ENCODE results near the gene SUCLG2. TPM values are rescaled to one million over a fixed set of nuclear protein-coding genes. Genes with fewer than 3 reads are reported as not detected.

Gene SUCLG2
- total RNA-seq, 1 donor from 2014 or later: 47.4 TPM

DNA sequence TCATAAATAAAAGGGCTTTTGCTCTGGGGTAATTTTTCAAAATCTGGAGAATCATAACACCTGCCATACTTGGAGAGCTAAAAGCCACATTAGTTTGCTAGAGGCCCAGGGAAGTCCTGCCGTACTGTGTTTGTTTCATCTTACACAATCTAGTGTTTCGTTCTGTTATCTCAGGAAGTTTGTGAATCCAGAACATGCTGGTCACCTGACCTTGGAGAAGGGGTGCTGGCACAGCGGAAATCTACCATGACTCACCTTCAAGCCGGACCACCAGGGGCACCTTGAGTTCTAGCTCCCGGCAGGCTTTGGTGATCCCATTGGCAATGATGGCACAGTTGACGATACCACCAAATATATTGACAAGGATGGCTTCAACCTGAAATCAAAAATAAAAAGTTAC is 253.9 kb downstream of the SUCLG2 start:
- DNase-seq (ENCODE audit: low read depth): no peak

DNA sequence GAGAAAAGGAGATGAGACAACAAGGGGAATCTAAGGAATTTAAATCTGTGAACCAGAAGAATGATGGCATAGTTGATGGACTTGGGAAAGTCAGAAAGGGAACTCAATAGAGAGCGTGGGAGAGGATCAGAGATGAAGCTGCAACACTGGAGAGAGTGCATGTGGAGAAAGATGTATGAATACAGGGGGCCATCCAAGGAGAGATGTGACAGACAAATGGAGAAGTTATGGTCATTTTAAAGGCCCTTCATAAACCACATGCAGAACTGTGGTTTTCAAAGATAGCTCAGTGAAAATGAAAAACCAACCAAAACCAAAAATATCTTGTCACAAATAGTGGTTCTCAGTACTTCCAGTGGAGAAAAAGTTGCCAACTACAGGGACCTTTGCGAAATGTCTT is 265.2 kb downstream of the SUCLG2 start:
- peak; percentile 24 for DNase-seq (ENCODE audit: low read depth)

DNA sequence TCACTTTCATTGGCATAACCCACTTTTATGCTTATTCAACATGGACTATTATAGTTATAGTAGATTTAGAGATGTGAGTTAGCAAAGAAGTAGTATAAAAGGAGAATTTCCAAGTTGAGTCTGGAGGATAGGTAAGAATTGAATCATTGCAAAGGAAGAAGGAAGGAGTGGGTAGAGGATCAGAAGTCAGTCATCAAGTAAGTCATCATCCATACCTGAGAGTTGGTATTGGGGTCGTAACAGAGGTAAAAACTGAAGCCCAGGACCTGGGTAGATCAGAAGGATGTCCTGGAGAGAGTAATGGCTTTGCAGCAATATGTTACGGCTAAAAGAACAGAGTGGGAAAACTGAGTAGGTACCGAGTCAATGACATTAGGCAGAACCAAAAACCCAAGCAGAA is 265.7 kb downstream of the SUCLG2 start:
- DNase-seq (ENCODE audit: low read depth): no peak

DNA sequence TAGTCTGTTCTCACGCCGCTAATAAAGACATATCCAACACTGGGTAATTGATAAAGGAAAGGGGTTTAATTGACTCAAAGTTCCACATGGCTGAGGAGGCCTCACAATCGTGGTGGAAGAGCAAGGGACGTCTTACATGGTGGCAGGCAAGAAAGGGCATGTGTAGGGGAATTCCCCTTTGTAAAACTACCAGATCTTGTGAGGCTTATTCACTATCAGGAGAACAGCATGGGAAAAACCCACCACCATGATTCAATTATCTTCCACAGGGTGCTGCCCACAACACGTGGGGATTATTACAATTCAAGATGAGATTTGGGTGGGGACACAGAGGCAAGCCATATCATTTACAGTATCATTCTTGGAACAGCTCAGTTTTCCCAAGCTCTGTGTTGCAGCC is 268.0 kb downstream of the SUCLG2 start:
- no peak for DNase-seq (ENCODE audit: low read depth)

DNA sequence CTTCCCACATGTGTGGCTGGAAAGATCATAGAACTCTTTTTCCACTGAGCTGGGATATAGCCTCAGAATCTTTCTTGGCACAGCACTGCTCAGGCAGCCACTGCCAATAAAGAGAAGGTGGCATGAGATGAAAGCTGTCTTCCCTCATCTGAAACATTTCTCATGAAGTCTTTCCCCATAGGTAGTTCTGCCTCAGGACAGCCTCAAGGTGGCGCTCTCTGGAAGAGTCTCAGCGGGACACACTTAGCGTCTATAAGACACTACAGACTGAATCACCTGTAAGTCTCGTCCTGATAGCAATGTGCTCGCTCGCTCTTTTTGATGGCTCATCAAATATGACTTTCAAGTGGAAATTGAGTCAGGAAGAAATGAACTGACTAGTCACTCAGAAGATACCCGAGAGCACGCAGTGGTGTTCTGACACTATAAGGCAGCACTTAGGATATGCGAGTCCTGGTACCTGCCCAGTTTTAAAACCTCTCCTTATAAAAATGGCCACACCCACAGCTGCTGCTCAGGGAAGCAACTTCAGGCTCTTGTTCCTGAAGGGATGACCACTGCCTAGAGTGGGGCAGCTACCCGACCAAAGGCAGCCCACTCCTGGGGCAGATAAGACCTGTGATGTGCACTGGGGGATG is 269.5 kb downstream of the SUCLG2 start:
- DNase-seq (ENCODE audit: low read depth): no peak

DNA sequence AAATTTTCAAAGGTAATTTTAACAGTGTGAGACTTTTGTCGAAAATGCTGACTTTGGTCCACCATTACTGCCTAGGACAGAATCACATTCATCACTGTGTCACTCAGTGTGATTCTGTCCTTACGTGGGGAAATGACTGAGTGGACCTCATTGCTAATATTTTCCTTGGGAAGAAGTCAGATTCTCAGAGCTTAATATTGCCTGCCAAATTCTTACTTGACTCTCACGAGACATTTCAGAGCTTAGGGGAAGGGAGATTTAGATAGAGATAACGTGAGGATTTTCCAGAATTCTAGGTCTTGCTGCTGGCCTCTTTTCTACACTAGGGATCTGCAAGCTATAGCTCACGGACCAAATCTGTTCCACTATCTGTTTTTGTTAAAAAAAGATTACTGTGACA is 270.4 kb downstream of the SUCLG2 start:
- no peak for DNase-seq (ENCODE audit: low read depth)

DNA sequence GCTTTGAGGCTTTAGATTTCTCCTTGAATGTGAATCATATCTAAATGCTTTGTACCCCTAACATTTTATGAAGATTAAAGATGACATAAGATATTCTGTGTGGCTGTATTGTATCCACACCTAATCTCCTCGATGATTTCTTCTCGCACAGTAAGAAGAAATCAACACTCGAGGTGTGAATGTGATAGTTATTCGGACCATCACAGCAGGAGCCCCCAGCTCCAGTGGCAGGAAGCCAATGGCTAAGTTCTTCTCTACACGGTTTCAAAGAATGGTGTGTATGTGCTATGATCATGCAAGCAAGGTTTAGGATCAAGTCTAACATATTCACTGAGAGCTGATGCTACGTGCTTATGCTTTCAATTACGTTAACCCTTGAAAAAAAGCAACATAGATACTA is 271.0 kb downstream of the SUCLG2 start:
- DNase-seq (ENCODE audit: low read depth): no peak

DNA sequence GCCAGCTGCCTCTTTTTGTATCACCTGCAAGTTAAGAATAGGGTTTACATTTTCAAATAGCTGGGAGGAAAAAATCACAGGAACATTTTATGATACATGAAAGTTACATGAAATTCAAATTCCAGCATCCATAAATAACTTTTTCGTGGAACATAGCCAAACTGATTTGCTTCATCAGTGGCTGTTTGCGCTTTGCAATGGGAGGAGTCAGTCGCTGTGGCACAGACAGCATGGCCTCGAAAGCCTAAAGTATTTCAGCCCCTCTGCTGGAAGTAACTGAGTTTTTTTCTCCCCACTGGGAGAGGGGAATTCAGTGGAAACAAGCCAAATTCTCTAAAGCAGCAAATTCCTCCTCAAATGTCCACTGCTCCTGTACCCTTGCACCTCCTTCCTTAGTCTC is 271.9 kb downstream of the SUCLG2 start:
- DNase-seq (ENCODE audit: low read depth): no peak

DNA sequence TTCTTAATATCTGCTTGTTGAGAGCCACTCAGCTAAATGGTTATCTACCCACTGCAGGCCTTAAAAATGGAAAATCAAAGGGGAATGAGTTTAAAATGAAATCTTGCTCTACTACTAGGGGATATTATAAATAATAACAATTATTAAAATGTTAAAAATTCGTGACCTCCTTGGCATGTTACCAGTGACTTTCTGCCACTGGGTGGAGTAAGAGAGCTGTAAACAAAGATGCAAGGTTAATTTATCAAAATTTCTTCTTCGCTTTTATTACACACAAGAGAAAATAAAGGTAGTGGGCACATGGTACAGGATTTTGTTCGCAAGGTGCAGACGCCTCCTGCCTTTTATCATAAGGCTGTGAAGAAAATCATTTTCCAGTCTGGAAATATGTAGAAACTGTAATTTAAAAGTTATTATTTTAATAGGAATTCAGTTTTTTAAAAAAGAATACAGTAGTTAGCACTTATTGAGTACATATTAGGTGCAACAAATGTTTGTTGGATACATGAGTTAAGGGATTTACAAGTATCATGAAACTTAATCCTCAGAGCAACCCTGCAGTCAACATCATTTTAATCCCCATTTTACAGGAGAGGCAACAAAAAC is 272.6 kb downstream of the SUCLG2 start:
- DNase-seq (ENCODE audit: low read depth): peak; percentile 60

DNA sequence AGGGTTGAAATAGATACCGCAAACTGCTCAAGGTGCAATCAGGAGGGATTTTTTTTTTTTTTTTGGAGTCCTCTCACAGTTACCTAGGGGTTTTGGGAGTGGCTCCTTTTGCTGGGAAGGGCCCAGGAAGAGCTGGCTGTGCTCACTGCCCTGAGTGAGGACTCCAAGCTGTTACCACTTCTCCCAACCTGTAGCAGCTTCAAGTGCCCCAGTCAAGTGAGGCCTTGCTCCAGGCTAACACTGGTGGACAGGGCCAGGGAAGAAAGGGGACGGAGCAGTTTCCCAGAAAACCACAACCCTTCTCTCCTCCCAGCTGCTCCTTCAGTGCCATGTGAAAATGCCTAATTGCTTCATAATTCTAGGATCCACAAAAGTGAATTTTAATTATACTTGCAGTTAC is 274.3 kb downstream of the SUCLG2 start:
- no peak for DNase-seq (ENCODE audit: low read depth)

DNA sequence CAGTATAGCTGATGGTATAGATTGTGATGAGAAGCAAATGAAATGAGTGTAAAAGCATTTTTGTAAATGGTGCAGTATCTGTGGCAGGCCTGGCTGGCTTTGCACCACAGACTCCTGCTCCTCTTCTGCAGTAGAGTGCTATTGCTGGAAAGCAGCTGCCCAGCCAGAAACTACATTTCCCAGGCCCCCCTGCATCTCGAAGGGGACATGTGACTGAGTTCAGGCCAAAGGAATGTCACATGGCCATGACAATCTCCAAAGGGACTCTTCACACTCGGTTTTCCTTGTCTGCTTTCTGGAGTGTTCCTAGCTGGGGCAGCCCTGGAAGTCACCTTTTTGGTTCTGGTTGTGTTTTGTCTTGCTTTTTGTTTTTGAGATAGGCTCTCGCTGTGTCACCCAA is 277.1 kb downstream of the SUCLG2 start:
- peak; percentile 23 for DNase-seq (ENCODE audit: low read depth)

DNA sequence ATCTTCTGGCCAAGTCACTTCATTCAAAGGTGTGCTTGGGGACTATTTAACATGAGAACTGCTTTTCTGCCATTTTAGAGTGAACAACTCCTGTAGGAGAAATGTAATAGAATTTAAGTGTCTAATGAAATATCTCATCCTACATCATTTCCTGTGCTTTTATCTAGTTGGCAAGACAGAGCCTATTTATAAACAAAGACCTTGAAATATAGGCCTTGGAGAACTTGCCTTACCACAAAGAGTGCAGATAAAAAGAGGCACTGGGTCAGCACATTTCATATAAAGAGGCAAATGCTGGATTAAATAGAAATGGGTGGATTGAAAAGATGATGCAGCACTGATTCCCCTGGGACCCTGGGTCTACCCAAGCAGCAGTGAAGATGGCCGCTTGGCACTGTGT is 278.0 kb downstream of the SUCLG2 start:
- no peak for DNase-seq (ENCODE audit: low read depth)

DNA sequence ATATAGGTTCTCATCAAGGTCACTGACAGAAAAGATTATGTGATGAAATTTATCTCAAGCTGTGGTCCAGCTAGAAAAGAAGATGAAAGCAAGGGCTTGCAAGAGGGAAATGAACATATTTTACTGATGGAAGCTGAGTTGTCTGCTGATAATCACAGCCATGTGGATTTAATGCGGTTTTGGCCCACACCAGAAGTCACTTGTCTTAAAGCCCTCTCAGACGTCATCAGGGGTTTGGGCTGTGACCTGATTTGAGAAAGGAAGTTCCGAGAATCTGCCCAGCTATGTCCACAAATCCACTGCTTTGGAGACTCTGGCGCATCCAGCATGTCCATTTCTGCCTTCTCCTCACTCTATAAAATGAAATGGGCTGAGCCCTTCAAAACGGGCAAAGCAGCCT is 278.4 kb downstream of the SUCLG2 start:
- DNase-seq (ENCODE audit: low read depth): no peak

DNA sequence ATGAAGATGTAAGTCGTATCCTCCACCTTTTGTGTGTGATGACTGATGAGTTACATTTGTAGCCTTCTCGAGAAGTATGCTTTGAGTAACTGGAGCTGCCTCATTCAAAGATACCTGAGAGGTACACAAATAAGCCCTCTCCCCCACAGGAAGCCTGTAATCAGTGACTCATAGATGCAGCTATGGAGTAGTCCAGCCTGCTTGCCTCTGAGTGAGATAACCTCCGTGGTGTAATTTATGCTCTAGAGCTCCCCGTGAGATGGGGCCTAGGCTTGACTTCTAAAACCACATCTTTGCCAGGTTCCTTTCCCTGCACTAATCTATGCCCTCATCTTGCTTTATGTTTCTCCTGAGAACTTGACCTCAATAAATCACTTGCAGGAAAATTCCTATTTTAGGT is 291.7 kb downstream of the SUCLG2 start:
- DNase-seq (ENCODE audit: low read depth): no peak

DNA sequence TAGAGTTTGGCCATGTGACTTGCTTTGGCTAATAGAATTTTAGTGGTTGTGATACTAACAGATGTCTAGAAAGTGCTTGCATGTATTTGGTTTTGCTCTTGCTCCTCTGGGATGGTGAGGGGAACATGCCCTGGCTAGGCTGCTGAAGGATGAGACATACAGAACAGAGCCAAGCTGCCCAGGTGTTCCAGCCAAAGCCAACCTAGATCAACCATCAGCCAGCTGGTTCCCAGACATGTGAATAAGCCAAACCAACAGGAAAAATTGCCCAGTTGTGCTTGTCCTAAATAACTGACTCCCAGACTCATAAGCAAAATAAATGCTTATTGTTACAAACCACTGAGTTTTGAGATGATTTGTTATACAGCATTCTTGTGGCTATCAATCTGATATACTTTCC is 292.6 kb downstream of the SUCLG2 start:
- no peak for DNase-seq (ENCODE audit: low read depth)

DNA sequence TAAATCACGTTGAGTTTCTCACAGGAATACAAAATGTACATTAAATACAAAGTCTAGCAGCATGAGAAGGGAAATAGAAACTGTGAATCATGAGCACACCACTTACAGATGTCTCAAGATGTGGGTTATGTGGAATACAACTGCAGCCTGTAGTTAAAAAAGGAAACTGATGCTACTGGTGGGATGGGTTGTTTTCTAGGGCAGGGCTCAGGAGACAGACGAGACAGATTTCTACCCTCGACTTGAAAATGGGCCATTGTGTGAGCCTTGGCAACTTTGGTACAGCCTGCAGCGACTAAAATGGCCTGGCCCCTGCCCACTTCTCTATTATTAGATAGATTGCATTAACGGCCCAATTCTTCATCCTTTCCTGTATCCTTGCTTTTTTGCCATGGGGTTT is 293.1 kb downstream of the SUCLG2 start:
- DNase-seq (ENCODE audit: low read depth): peak; percentile 54

DNA sequence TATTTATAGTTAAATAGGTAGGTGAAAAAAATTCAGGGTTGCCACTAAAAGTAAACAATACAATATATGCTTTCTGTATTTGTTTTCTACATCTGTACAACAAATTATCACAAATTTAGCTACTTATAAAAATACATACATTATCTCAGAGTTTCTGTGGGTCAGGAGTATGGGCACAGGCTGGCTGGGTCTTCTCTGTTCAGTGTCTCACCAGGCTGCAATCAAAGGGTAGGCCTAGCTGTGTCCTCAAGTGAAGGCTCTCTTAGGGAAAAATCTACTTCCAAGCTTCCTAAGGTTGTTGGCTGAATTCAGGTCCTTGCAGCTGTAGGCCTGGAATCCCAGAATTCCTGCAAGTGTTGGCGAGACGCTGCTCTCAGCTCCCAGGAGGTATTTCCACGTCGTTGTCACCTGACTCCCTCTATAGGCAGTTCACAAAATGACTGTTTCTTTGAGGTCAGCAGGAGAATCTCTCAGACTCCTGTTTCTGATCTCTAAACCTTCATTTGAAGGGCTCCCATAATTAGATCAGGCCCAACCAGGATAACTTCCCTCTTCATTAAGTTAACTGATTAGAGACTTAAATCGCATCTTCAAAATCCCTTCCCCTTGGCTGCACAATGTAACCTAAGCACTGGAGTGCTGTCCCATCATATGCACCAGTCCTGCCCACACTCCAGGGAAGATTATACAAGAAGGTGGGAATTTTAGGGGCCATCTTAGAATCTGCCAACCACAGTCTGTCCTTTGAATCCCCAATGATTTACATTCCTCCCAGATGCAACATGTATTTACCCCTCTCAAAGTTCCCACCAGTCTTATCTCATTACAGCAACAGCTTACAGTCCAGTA is 296.6 kb downstream of the SUCLG2 start:
- DNase-seq (ENCODE audit: low read depth): peak; percentile 22

DNA sequence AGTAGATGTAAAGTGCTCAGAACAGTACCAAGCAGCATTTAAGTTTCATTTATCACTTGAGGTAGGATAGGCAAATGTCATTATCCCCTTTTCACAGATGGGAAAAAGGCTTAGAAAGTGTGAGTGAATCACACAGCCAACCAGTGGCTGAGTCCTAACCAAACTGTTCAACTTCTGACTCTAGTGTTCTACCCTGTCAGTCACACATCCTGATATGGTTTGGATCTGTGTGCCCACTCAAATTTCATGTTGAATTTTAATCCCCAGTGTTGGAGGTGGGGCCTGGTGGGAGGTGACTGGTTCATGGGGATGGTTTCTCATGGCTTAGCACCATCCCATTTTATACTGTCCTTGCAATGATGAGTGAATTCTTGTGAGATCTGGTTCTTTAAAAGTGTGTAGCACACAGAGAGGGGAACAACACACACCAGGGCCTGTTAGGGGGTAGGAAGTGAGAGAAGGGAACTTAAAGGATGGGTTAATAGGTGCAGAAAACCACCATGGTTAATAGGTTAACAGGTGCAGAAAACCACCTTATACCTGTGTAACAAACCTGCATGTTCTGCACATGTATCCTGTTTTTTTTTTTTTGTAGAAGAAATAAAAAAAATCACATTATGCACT is 304.7 kb downstream of the SUCLG2 start:
- DNase-seq (ENCODE audit: low read depth): peak; percentile 68

DNA sequence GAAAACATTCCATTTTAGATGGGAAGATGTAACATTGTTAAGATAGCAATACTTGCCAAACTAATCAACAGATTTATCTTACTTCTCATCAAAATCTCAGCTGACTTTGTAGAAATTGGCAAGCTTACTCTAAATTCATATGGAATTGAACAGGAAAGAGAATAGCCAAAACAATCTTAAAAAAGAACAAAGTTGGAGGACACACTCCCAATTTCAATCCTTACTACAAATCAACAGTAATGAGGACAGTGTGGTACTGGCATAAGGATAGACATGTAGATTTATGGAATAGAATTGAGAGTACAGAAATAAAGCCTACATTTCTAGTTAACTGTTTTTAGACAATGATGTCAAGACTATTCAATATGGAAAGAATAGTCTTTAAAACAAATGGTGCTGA is 308.3 kb downstream of the SUCLG2 start:
- no peak for DNase-seq (ENCODE audit: low read depth)

DNA sequence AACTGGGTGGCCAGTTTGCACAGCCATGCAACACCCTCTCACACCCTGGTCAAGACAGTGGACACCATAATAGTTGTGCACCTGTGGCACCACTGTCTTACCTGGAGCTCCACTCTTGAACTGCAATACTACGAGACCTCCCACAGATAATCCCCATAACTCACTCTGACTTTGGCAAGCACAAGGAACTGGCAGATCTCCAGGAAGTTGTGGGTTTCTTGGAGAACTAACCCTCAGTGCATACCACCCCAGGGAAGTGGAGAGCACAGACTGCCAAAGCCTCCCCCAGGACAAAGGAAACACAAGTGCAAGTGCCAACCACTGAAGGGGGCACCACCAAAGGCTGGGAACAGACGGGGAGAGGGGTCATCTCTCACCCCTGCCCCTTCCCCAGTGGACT is 318.6 kb downstream of the SUCLG2 start:
- DNase-seq (ENCODE audit: low read depth): peak; percentile 52

DNA sequence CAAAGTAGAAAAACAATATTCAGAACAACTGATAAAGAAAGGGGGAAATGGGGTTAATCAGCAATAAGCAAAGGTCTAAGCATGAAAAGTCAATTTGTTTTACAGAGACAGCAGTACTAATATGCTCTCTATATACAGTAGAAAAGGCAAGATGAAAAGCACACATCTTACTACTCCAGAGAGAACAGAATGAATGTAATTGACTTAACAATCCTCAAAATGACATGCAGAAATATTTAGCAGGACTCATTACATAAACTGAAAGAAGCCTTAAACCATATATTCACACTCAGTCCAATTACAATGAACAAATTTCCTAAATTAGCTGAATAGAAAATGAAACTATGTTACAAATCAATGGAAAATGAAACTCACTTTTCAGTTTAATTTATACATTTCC is 319.8 kb downstream of the SUCLG2 start:
- no peak for DNase-seq (ENCODE audit: low read depth)

DNA sequence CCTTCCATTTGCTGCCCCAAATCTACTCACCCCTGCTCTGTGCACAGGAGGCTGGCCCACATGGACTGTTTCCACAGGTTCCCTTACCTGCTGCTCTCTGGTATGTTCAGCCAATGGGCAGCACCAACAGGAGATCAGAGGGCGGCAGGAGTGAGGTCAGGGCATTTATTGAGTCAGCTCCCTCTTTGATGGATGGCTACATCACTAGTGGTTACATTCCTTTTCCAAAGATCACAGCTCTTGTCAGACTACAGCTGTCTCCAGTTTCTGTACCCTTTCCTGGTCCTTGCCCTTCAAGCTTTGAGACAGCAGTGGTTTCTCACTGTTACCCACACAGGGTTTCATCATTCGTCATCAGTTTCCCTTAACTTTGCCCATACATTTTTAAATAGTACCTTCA is 325.1 kb downstream of the SUCLG2 start:
- DNase-seq (ENCODE audit: low read depth): peak; percentile 81

Data from myocyte (in vitro differentiated cells).